PC-3 (cell line): ENCODE measurements around the gene LAMA5. TPM values are rescaled to one million over a fixed set of nuclear protein-coding genes. Genes with fewer than 3 reads are reported as not detected.
A peak's percentile ranks its signal among the peaks of the same experiment; 100 is the strongest.

Source experiments
- ATAC-seq: fragments of 200-7000 bp; cut with Tn5 transposase; 2 replicates; pipeline ENCODE4 v1.9.1; 2020; ENCODE audit warnings: mild to moderate bottlenecking, moderate library complexity
- BruUV-seq: library from RNA; stranded (reverse); fragments of 400-500 nt; replicated peaks from 2 replicates; lab custom pipeline; 2021; lab: Mats Ljungman, UMichigan
- CTCF ChIA-PET: fragments of 300-600 bp; sonication (Branson Sonifier 250); formaldehyde crosslinking; loops from one replicate; lab custom pipeline; 2022; ENCODE audit warnings: antibody characterized with exemption; lab: Charles Lee
- POLR2A ChIA-PET: fragments of 300-600 bp; sonication (Branson Sonifier 250); formaldehyde crosslinking; loops from one replicate; lab custom pipeline; 2022; ENCODE audit warnings: antibody characterized with exemption; ENCODE audit not compliant: unreplicated experiment; lab: Charles Lee
- DNase-seq: peaks from one replicate; pipeline ENCODE4 v3.0.0-alpha.2; 2015
- H2AFZ ChIP-seq: fragments of 300-600 bp; sonication (generic); 2 replicates; pipeline ENCODE4 v1.6.0; 2016; ENCODE audit warnings: antibody characterized with exemption, low read length
- H3F3A ChIP-seq: fragments of 300-600 bp; sonication (generic); one replicate; pipeline ENCODE4 v1.6.0; 2017; ENCODE audit warnings: antibody characterized with exemption, low read length, control low read depth, mild to moderate bottlenecking; ENCODE audit not compliant: unreplicated experiment
- H3K27ac ChIP-seq: fragments of 300-600 bp; sonication (generic); 2 replicates; pipeline ENCODE4 v1.5.1; 2016; ENCODE audit warnings: mild to moderate bottlenecking, low read length
- H3K27me3 ChIP-seq: fragments of 300-600 bp; sonication (generic); 2 replicates; pipeline ENCODE4 v1.6.1; 2016; ENCODE audit warnings: low read length, mixed read lengths
- H3K36me3 ChIP-seq: fragments of 300-600 bp; sonication (generic); 2 replicates; pipeline ENCODE4 v1.6.1; 2016; ENCODE audit warnings: low read depth, mixed run types, low read length, mixed read lengths
- H3K4me1 ChIP-seq: fragments of 300-600 bp; sonication (generic); 2 replicates; pipeline ENCODE4 v1.5.1; 2016; ENCODE audit warnings: low read length; ENCODE audit not compliant: insufficient read depth
- H3K4me2 ChIP-seq: fragments of 300-600 bp; sonication (generic); 2 replicates; pipeline ENCODE4 v1.6.0; 2016; ENCODE audit warnings: low read length
- H3K4me3 ChIP-seq: fragments of 300-600 bp; sonication (generic); 2 replicates; pipeline ENCODE4 v1.5.1; 2016; ENCODE audit warnings: mild to moderate bottlenecking, low read length, mixed read lengths
- H3K79me2 ChIP-seq: fragments of 300-600 bp; sonication (generic); 2 replicates; pipeline ENCODE4 v1.6.1; 2017; ENCODE audit warnings: low read length, mixed read lengths
- H3K9ac ChIP-seq: fragments of 300-600 bp; sonication (generic); 2 replicates; pipeline ENCODE4 v1.6.0; 2016; ENCODE audit warnings: mild to moderate bottlenecking, low read length
- H3K9me2 ChIP-seq: fragments of 300-600 bp; sonication (generic); replicated peaks from 2 replicates; pipeline ENCODE4 v1.6.1; 2016; ENCODE audit warnings: mixed run types, low read length, mixed read lengths
- H3K9me3 ChIP-seq: fragments of 300-600 bp; sonication (generic); 2 replicates; pipeline ENCODE4 v1.6.1; 2016; ENCODE audit warnings: low read length, mixed read lengths
- H4K20me1 ChIP-seq: fragments of 300-600 bp; sonication (generic); 2 replicates; pipeline ENCODE4 v1.6.1; 2016; ENCODE audit warnings: low read length, mixed read lengths
- EZH2 ChIP-seq: fragments of 300-600 bp; sonication (generic); IDR thresholded peaks from one replicate; pipeline ENCODE4 v1.6.1; 2017; ENCODE audit warnings: antibody characterized with exemption, mild to moderate bottlenecking, low read length; ENCODE audit not compliant: unreplicated experiment
- EZH2phosphoT487 ChIP-seq: fragments of 300-600 bp; sonication (generic); IDR thresholded peaks from 2 replicates; pipeline ENCODE4 v1.6.1; 2018; ENCODE audit warnings: mild to moderate bottlenecking, antibody characterized with exemption, low read length, borderline replicate concordance
- intact Hi-C: fragments of 100-400 bp; cut with micrococcal nuclease; formaldehyde crosslinking; loops from 2 replicates; pipeline ENCODE4 v1.9.0; 2023
- total RNA-seq: library from RNA; depleted of rRNA; stranded (reverse); fragments of >200 nt; gene quantifications from 2 replicates; pipeline ENCODE4 v1.2.3, GENCODE V29; 2014
- TF ChIP-seq, protein P1 (sequence below): fragments of 300-600 bp; sonication (generic); conservative IDR thresholded peaks from 2 replicates; pipeline ENCODE4 v1.5.1; 2017; ENCODE audit warnings: antibody characterized with exemption, low read depth, mild to moderate bottlenecking, low read length

LAMA5 gene
- total RNA-seq, 1 experiment from 2014 or later: 196 TPM

DNA sequence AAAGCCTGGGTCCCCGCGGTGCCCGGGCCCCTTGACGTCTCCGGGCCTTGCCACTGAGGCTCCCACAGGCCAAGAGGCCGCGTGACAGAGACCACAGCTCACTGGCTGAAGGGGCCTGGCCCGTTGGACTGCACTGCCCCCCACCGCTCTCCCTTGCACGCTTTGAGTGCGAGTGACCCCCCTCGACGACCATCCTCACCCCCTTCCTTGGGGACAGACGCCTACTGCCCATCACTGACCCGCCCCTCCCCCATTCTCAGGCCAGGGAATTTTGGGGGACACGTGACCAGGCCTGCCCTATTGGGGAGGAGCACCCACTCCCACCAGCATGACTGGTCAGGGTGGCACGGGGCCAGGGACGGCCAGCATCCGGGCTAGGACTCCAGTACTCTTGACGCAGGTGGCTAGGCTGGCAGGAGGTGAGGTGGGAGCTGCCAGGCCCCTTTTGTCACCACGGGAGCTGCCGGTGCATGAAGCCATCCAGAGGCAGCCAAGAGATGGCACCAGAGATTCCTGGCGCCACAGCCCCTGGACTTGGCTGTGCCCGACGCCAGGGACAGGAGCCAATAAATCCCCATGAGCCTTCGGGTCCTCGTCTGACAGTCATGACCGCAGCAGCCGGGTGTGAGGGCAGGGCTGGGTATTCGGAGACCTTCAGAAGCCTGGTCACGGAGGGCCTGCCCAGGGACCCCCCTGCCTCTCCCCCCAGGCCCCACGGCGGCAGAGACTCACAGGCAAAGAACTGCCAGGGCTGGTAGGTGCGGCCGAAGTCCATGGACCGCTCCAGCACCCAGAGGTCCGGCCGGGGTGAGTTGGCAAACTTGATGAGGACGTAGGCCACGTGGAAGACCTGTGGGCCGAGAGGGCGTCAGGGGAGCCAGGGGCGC, 14.5 kb downstream of the LAMA5 start:
- Histone ChIP-seq H3K9me3 (no peaks in the 10 kb centered on the region), H3K79me2 (peaks cover 62% of the 10 kb centered on the region), H3K36me3 (peaks cover 59% of the 10 kb centered on the region), H3K4me1 (peaks cover 70% of the 10 kb centered on the region), H2AFZ (no peak overlapping the region), H3K4me2 (0 out of 2 replicates have a peak overlapping the region, but pooled peaks have one; percentile 18), H4K20me1 (no peaks in the 10 kb centered on the region), H3F3A (peaks cover 8% of the 10 kb centered on the region), H3K27me3 (no peaks in the 10 kb centered on the region), H3K27ac (peak overlapping the region; percentile 51), H3K9ac (peak overlapping the region; percentile 34; the same call in 1 of the 2 replicates), H3K9me2 (no peaks in the 10 kb centered on the region), H3K4me3 (no peak overlapping the region)
- ATAC-seq (peak; percentile 2), DNase-seq (peak; percentile 63)
- CTCF ChIA-PET: interaction anchor here (1.0 kb wide), 2 partner anchors 23 to 30 kb away, joined by 3 to 4 read pairs; no protein-coding TSS in a partner anchor
- TF ChIP-seq, protein P1, sequence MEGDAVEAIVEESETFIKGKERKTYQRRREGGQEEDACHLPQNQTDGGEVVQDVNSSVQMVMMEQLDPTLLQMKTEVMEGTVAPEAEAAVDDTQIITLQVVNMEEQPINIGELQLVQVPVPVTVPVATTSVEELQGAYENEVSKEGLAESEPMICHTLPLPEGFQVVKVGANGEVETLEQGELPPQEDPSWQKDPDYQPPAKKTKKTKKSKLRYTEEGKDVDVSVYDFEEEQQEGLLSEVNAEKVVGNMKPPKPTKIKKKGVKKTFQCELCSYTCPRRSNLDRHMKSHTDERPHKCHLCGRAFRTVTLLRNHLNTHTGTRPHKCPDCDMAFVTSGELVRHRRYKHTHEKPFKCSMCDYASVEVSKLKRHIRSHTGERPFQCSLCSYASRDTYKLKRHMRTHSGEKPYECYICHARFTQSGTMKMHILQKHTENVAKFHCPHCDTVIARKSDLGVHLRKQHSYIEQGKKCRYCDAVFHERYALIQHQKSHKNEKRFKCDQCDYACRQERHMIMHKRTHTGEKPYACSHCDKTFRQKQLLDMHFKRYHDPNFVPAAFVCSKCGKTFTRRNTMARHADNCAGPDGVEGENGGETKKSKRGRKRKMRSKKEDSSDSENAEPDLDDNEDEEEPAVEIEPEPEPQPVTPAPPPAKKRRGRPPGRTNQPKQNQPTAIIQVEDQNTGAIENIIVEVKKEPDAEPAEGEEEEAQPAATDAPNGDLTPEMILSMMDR: peak; percentile 54
- no peak for TF ChIP-seq EZH2phosphoT487
- POLR2A ChIA-PET: no interaction called here
- no TSS peak for BruUV-seq
- intact Hi-C loops: no loop called here

DNA sequence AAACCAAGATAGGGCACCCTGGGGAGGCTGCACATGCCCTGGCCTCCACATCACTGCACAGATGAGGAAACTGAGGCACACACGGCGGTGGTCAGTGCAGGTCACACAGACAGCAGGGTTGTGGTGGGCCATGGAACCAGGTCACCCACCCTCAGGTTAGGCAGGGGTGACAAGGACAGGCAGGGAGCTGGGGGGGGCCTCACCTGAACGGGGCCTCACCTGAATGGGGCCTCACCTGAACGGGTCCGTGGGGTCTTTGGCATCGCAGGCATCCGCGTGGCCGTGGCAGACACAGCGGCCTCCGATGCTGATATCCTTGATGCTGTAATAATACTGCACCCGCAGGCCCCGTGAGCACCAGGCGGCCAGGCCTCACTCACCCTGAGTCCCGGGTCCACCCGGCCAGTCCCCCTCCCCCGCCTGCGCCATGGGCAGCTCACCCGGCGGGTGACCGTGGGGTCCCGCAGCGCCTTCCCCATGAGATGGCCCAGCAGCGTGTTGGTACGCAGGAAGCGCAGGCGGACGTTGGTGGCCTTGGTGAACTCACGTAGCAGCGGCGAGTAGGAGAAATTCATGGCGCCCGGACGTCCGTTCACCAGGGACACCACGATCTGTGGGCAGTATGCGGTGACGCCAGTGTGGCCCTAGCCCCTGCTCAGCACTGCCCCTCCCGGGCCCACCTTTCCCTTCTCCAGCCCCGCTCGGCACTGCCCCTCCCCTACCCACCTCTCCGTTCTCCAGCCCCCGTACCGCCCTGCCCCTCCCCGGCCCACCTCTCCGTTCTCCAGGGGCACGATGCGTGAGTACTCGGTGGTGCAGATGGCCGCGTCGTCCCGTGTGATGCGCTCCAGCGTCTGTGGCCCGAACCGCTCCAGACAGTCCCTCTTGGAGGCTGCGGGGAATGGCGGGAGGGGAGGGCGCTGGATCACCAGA, 15.4 kb downstream of the LAMA5 start:
- no peak for ATAC-seq
- BruUV-seq: no TSS peak

More for the DNA sequence above, 15.4 kb downstream of the LAMA5 start:
- TF ChIP-seq EZH2phosphoT487 (no peak), EZH2 (no peak)
- TF ChIP-seq, protein P1: no peak
- ChIA-PET CTCF (interaction anchor here (1.0 kb wide), 2 partner anchors 24 to 31 kb away, joined by 3 to 4 read pairs; no protein-coding TSS in a partner anchor), POLR2A (no interaction called here)
- peak overlapping the region; percentile 97 for H3K27ac ChIP-seq
- peaks cover 8% of the 10 kb centered on the region for H3F3A ChIP-seq
- intact Hi-C loops: no loop called here
- DNase-seq: no peak
- H3K9me2 ChIP-seq: no peaks in the 10 kb centered on the region
- 0 out of 2 replicates have a peak overlapping the region, but pooled peaks have one; percentile 78 for H3K4me2 ChIP-seq
- peaks cover 66% of the 10 kb centered on the region for H3K36me3 ChIP-seq
- H4K20me1 ChIP-seq: no peaks in the 10 kb centered on the region
- H3K27me3 ChIP-seq: no peaks in the 10 kb centered on the region
- no peak overlapping the region for H2AFZ ChIP-seq
- no peaks in the 10 kb centered on the region for H3K9me3 ChIP-seq
- peaks cover 53% of the 10 kb centered on the region for H3K79me2 ChIP-seq
- H3K4me1 ChIP-seq: peaks cover 61% of the 10 kb centered on the region
- H3K9ac ChIP-seq: no peak overlapping the region
- H3K4me3 ChIP-seq: no peak overlapping the region
